LNCaP clone FGC (cell line): ENCODE data around the gene PTPRD.
"Not testable (repeated sequence)": the region's sequence is repeated elsewhere in the genome, so short reads cannot be mapped to it uniquely, and the experiment has no call there.

Experiments
- DNase-seq: peaks from one replicate; pipeline ENCODE4 v3.0.0-alpha.2; 2011; ENCODE audit warnings: low read depth
- H3K4me3 ChIP-seq: 2 replicates; pipeline ENCODE4 v1.5.1; 2011; ENCODE audit warnings: mild to moderate bottlenecking, low read depth, low read length, control low read depth
- TF ChIP-seq, protein P1 (sequence below): IDR thresholded peaks from 2 replicates; pipeline ENCODE4 v1.5.1; 2012; ENCODE audit warnings: mild to moderate bottlenecking; ENCODE audit not compliant: control insufficient read depth, insufficient read depth; ENCODE audit errors: extremely low read depth

The PTPRD gene

GRCh38 chr9:9112001-9112720 lies 1500.6 kb downstream of the PTPRD start:
- DNase-seq, result no peak
- H3K4me3 ChIP-seq, result no peak overlapping the region
- TF ChIP-seq, protein P1, sequence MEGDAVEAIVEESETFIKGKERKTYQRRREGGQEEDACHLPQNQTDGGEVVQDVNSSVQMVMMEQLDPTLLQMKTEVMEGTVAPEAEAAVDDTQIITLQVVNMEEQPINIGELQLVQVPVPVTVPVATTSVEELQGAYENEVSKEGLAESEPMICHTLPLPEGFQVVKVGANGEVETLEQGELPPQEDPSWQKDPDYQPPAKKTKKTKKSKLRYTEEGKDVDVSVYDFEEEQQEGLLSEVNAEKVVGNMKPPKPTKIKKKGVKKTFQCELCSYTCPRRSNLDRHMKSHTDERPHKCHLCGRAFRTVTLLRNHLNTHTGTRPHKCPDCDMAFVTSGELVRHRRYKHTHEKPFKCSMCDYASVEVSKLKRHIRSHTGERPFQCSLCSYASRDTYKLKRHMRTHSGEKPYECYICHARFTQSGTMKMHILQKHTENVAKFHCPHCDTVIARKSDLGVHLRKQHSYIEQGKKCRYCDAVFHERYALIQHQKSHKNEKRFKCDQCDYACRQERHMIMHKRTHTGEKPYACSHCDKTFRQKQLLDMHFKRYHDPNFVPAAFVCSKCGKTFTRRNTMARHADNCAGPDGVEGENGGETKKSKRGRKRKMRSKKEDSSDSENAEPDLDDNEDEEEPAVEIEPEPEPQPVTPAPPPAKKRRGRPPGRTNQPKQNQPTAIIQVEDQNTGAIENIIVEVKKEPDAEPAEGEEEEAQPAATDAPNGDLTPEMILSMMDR, result no peak

- TF ChIP-seq, protein P1, result no peak
- DNase-seq, result no peak
- no peak overlapping the region for H3K4me3 ChIP-seq
Measured at GRCh38 chr9:9108641-9109040, 1504.2 kb downstream of the PTPRD start.

GRCh38 chr9:9102295-9102694 lies 1510.5 kb downstream of the PTPRD start:
- no peak overlapping the region for H3K4me3 ChIP-seq
- DNase-seq, result no peak
- TF ChIP-seq, protein P1, result no peak

GRCh38 chr9:9100070-9100469 lies 1512.7 kb downstream of the PTPRD start:
- TF ChIP-seq, protein P1, result no peak
- H3K4me3 ChIP-seq, result no peak overlapping the region
- DNase-seq, result no peak

DNA sequence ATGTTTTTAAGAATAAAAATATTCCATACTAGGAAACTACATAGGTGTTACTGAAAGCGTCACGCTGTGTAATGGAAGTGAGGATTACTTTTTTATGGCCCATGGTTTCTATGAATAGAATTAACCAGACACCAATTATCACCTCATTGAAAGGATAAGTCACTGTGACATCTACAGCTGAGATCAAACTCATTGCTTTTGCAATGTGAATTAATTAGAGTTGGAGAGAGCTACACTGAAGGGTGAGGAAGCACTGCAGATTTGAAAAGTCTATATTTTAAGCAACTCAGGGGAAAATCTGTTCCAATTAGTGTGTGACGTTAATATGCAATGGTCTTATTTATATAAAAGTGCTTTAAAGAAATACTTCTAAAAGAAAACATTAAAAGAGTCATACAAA lies 1513.2 kb downstream of the PTPRD start:
- H3K4me3 ChIP-seq, result no peak overlapping the region
- TF ChIP-seq, protein P1, result no peak
- no peak for DNase-seq

DNA sequence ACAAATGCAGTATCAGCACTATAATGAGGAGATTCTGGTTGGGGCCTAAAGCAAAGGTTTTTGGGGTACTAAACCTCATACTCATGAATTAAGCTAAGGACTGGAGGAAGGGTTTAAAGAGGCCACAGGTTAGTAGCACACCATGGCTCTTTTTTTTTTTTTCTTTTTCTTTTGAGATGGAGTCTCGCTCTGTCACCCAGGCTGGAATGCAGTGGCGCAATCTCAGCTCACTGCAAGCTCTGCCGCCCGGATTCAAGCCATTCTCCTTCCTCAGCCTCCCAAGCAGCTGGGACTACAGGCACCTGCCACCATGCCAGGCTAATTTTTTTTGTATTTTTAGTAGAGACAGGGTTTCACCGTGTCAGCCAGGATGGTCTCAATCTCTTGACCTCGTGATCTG lies 1515.5 kb downstream of the PTPRD start:
- DNase-seq, H3K4me3 ChIP-seq: not testable (repeated sequence)

GRCh38 chr9:9091387-9091786 lies 1521.4 kb downstream of the PTPRD start:
- DNase-seq, result no peak
- TF ChIP-seq, protein P1, result no peak
- no peak overlapping the region for H3K4me3 ChIP-seq
